HG03571 (cell line): ENCODE measurements around the gene UBAP1.
"Not testable (repeated sequence)": the region's sequence is repeated elsewhere in the genome, so short reads cannot be mapped to it uniquely, and the experiment has no call there.

Source experiments
- ATAC-seq: cut with Tn5 transposase; IDR thresholded peaks from one replicate; pipeline ENCODE4 v1.9.1; 2021; ENCODE audit not compliant: unreplicated experiment

Gene UBAP1

GRCh38 chr9:34220218-34220617, 41.4 kb downstream of the UBAP1 start:
- no peak for ATAC-seq

GRCh38 chr9:34224349-34224748, 45.5 kb downstream of the UBAP1 start:
- ATAC-seq: no peak

- ATAC-seq: not testable (repeated sequence)
Observed at GRCh38 chr9:34226144-34226760, 47.4 kb downstream of the UBAP1 start.

GRCh38 chr9:34227445-34227844, 48.6 kb downstream of the UBAP1 start:
- no peak for ATAC-seq

- ATAC-seq: no peak
Observed at GRCh38 chr9:34230556-34230955, 51.7 kb downstream of the UBAP1 start.

GRCh38 chr9:34232201-34232600, 53.4 kb downstream of the UBAP1 start:
- ATAC-seq: no peak

- no peak for ATAC-seq
Observed at GRCh38 chr9:34233672-34234071, 54.8 kb downstream of the UBAP1 start.

GRCh38 chr9:34237836-34238235, 59.0 kb downstream of the UBAP1 start:
- no peak for ATAC-seq

GRCh38 chr9:34240006-34240405, 61.2 kb downstream of the UBAP1 start:
- no peak for ATAC-seq

GRCh38 chr9:34242830-34243229, 64.0 kb downstream of the UBAP1 start:
- no peak for ATAC-seq

GRCh38 chr9:34245212-34245611, 66.4 kb downstream of the UBAP1 start:
- not testable (repeated sequence) for ATAC-seq

- no peak for ATAC-seq
Observed at GRCh38 chr9:34246453-34246852, 67.6 kb downstream of the UBAP1 start.

GRCh38 chr9:34247782-34248181, 68.9 kb downstream of the UBAP1 start:
- ATAC-seq: not testable (repeated sequence)

GRCh38 chr9:34249274-34249673, 70.4 kb downstream of the UBAP1 start:
- ATAC-seq: no peak

GRCh38 chr9:34250721-34251120, 71.9 kb downstream of the UBAP1 start:
- ATAC-seq: no peak

GRCh38 chr9:34252016-34252415, 73.2 kb downstream of the UBAP1 start:
- ATAC-seq: no peak

- no peak for ATAC-seq
Observed at GRCh38 chr9:34252670-34253459, 74.0 kb downstream of the UBAP1 start.

GRCh38 chr9:34253460-34253837, 74.6 kb downstream of the UBAP1 start:
- no peak for ATAC-seq

- no peak for ATAC-seq
Observed at GRCh38 chr9:34254141-34254913, 75.5 kb downstream of the UBAP1 start.

- ATAC-seq: no peak
Observed at GRCh38 chr9:34254966-34255825, 76.4 kb downstream of the UBAP1 start.

GRCh38 chr9:34256104-34256503, 77.3 kb downstream of the UBAP1 start:
- no peak for ATAC-seq
